GM21447 (cell line): ENCODE results near the gene ACP5.
A peak's percentile ranks its signal among the peaks of the same experiment; 100 is the strongest.
"Not testable (repeated sequence)": the region's sequence is repeated elsewhere in the genome, so short reads cannot be mapped to it uniquely, and the experiment has no call there.

Experiments used
- ATAC-seq: cut with Tn5 transposase; IDR thresholded peaks from one replicate; pipeline ENCODE4 v1.9.1; 2021; ENCODE audit not compliant: unreplicated experiment

The ACP5 gene

DNA sequence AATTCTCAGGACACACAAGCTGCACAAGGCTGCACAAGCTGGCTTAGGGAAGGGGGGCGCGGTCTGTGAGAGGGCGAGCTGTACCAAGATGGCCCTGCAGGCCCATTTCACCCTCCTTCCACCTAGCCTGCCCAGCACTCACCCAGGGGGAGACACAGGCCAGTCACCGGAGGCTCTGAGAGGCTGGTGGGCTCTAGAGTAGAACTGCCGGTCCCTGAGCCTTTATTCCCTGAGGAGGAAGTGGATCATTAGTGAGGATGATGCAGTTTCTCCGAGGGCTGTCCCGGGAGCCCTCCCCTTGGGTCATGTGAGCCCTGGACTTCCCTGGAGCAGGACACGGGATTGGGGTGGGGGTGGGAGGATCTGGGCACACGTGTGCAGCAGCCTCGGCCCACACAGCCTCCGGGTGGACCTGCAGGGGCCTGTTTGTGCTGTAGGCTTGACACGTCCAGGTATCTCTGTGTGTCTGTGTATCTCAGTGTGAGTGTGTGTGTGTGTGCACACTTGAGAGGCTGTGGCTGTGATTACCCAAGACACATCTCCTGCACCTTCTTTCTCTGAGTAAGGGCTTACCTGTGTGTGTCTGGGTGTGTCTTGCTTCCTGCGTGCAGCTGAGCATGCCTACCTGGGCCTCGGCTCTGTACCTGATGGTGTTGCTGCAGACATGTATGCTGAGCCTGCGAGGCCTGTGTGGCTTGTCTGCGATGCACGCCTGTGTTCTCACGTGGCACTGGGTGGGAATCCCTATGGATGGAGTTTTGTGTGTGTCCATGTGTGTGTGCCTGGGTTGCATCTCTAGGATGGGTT, at the start of gene ACP5:
Gene ACP5, minus strand, starts transcription at position 195 of the 807 bp plus-strand sequence. CDS start 328 bp downstream, outside the sequence.
- no peak for ATAC-seq

DNA sequence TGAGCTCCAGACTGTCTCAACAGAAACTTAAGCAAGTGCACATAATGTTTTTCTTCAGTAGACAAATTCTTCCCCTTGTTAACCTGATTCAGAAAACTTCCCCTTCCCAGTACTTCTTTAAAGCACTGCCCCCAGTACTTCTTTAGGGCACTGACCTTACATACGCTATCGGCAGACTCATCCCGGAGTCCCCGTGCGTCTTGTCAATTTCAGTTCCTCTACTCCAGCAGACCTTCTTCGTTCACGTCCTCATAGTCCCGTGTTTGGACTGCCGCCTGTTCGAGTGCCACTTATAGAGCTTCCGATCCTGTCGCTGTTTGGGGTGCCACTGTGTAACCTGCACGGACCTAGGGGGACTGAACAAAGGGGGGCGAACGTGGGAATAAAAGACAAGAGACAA, 48.8 kb upstream of the ACP5 start:
- ATAC-seq = no peak

DNA sequence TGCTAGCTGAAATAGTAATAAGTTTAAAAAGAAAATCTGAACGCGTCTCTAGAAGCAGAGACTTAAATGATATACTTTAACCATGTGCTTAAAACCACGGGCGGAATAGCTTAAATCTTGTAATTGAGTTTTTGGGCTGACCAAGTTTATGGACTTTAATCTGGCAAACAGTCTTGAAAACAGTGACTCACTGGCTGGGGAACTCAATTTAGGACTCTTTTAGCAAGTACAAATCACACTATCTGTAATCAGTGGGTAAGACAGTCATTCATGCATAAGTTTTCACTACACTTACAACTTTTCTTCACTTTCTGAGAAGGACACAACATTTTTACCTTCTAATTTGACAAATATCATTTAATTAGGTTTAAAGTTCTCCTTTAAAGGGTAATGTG, 46.6 kb upstream of the ACP5 start:
- ATAC-seq = no peak

DNA sequence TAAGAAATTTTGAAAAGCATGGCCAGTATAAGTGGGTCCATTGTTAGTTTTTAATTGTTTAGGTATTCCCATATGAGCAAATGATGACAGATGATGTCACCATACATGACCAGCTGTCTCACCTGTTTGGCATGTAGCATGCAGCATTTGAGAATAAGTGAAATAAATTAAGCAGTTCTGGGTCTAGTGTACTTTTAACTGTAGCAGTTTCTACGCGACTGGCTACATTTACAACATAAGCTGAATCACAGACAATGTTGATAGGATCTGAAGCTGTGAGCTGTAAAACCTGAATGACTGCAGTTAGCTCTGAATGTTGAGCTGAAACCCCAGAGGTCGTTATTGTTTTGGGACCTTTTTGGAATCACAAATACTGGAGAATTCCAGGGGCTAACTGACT, 45.0 kb upstream of the ACP5 start:
- ATAC-seq = not testable (repeated sequence)

DNA sequence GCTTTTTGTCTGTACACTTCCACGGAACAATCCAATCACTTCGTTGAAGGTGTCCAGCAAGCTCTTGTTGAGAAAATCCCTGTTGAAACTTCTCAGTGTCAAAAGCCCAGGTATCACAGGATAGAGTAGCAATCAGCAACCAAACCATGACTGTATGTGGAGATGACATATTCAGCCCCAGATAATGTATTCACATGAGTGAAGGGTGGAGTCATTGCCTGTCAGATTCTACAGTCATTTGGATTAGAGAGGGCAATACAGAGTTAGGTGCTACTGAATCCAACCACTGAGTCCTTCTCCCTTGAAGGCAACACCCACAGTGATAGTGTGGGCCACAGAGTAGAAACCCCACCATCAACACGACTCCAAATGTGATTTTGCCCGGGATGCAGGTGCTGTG, 43.1 kb upstream of the ACP5 start:
- ATAC-seq = no peak

DNA sequence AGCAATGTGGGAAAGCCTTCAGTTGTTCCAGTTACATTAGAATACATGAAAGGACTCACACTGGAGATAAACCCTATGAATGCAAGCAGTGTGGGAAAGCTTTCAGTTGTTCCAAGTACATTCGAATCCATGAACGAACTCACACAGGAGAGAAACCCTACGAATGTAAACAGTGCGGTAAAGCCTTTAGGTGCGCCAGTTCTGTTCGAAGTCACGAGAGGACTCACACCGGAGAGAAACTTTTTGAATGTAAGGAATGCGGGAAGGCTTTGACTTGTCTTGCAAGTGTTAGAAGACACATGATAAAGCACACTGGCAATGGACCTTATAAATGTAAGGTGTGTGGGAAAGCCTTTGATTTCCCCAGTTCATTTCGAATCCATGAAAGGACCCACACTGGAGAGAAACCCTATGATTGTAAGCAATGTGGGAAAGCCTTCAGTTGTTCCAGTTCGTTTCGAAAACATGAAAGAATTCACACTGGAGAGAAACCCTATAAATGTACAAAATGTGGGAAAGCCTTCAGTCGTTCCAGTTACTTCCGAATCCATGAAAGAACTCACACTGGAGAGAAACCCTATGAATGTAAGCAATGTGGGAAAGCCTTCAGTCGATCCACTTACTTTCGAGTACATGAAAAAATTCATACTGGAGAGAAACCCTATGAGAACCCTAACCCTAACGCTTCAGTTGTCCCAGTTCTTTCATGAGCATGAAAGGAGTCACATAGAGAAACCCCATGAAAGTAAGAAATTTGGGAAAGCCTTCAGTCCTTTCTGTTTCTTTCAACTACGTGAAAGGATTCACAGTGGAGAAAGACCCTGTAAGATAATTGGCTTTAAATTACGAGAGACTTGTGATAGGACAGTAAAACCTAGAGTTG, 40.0 kb upstream of the ACP5 start:
- ATAC-seq = no peak

DNA sequence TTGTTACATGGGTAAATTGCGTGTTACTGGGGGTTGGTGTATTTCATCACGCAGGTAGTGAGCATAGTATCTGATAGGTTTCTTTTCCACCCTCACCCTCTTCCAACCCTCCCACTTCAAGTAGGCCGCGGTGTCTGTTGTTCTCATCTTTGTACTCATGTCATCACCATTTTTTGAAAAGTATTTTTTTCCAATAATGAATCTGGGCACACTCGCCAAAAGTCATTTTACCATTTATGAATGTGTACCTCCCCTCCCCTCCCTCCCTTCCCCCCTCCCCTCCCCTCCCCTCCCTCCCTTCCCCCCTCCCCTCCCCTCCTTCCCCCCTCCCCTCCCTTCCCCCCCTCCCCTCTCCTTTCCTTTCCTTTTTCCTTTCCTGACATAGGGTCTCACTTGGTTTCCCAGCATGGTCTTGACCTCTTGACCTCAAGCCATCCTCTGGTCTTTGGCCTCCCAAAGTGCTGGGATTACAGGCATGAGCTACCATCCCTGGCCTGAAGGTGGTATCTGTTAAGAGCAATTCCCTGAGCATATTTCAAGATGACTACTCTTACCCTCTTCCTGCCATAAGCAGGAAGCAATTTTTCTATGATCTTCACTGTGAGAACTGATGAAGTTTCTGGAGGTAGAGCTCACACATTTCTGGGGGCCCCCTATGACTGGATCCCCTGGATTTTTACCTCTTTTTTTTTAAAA, 35.5 kb upstream of the ACP5 start:
- no peak for ATAC-seq

DNA sequence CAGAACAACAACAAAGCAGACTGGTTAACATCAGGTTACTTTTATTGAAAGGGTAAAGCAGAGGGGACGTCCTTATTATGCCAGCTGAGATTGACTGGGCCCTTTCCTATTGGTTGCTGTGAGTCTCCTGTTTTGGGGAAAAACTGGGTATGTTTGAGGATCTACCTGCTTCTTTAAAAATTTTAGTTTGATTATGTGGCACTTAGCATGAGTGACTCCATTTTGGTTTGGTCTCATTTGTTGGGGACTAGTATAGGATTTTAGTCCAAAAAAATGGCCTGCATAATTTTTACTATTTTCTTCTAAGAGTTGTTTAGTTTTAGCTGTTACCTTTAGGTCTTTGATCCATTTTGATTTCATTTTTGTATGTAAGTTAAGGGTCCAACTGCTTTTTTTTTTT, 34.3 kb upstream of the ACP5 start:
- ATAC-seq = no peak

DNA sequence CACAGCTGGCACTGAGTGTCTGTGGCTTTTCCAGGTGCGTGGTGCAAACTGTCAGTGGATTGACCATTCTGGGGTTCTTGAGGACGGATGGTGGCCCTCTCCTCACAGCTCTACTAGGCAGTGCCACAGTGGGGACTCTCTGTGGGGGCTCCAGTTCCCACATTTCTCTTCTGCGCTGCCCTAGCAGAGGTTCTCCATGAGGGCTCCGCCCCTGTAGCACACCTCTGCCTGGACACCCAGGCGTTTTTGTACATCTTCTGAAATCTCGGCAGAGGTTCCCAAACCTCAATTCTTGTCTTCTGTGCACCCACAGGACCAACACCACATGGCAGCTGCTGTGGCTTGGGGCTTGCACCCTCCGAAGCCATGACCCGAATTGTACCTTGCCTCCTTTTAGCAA, 29.0 kb upstream of the ACP5 start:
- ATAC-seq = no peak

DNA sequence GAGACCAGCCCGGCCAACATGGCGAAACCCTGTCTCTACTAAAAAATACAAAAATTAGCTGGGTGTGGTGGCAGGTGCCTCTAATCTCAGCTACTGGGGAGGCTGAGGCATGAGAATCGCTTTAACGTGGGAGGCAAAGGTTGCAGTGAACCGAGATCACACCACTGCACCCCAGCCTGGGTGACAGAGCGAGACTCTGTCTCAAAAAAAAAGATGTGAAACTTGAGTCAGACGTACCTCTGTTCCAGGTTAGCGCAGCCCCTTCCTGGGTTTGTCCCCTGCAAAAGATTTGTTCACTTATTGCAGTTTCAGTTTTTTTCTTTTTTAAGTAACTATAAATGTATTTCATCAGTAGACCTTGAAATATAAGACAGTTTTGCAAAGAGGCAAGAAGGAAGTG, 22.3 kb upstream of the ACP5 start:
- ATAC-seq = not testable (repeated sequence)

DNA sequence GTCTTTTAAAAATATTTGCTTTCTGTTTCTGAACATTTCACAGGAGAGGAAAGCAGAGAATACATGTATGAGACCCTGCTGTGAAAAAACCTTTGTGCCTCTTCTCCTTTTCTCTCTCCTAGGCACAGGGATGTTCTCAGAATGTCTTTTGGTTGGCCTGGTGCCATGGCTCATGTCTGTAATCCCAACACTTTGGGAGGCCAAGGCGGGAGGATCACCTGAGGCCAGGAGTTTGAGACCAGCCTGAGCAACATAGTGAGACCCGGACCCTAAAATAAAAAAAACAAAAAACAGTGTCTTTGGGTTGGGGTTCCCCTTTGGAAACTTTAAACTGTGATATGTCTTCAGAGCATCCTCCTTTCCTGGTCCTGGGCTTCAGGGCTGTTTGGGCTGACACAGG, 21.3 kb upstream of the ACP5 start:
- no peak for ATAC-seq

DNA sequence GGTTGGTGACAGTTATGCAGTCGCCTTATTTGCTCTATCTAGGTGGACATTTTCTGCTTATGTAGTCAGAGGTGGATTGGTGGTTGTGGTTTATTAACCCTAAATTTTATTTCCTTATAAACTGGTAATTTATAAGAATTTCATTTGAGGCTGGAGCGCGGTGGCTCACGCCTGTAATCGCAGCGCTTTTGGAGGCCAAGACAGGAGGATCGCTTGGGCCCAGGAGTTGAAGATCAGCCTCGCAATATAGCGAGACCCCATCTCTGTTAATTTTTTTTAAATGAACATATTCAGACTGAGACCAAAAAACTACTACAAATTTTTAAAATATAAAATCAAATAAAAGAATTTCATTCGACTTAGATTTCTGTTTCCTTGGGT, 20.6 kb upstream of the ACP5 start:
- no peak for ATAC-seq

DNA sequence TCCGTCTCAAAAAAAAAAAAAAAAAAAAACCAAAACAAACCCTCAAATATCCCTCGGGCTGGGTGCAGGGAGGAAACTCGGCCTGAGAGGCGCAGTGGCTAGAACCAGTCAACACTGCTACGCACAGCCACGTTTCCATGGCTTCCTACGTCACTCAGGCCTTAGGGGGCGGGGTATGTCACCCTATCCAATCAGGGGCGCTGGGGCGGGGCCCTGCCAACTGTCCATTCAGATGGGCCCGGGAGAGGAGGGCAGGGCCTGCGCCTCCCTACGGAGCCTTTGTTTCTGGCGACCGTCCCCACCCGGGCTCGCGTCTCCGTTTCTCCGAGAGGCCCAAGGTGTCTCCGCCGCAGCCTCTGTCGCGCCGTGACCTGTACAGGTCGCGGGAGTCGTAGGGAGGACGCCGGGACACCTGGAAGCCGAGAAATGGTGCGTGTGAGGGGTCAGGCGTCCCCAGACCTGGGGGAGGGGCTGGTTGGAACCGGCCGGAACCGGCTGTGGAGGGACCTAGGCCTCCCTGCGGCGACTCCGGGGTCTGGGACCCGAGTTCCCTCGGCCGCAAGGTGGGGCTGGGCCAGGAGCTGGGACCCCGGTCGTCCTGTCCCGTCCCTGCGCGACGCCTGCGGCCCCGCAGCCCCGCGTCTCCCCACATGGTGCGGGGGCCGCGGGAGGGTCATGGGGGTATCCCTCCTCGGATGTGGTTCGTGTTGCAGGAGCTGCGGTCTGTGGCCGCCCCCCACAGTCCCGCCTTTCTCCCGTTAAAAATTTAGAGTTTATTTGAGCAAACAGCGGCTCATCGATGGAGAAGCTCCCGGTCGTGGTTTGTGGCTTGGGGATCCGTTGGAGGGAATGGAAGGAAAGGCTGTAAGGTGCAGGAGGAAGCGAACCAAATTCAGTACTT, 20.0 kb upstream of the ACP5 start, which contains the start of gene ZNF627:
Gene ZNF627, plus strand, starts transcription at position 282 of the 901 bp plus-strand sequence. Its CDS starts 145 bp downstream, at position 427.
- ATAC-seq = peak; percentile 97

DNA sequence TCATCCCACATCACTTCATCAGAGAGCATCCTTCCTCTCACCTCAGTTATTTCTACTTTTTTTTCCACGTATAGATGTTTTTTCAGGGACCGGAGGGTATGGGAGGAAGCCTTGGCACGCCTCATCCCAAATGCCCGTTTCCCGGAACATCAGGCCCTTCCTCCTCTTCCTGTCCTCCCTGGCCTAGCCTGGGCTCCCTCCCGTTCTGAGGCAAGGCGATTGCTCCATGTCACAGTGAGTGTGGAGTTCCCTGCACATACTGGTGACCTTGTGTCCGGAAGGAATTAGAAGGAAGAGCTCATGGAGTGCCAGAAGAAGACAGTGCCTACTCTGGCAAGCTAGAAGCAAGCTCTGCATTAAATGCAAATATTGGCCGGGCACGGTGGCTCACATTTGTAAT, 18.7 kb upstream of the ACP5 start:
- no peak for ATAC-seq

DNA sequence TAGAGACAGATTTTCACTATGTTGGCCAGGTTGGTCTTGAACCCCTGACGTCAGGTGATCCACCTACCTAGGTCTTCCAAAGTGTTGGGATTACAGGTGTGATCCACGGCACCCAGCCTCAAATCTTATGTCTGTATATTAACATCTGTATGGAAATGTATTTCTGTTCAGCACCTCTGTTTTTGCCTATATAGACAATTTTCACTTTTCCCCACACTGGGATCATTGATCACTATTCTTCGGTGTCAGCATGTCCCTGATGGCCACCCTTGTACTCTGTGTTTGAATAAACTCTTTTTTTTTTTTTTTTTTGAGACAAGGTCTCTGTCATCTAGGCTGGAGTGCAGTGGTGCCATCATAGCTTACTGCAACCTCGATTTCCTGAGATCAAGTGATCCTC, 16.6 kb upstream of the ACP5 start:
- ATAC-seq = no peak

DNA sequence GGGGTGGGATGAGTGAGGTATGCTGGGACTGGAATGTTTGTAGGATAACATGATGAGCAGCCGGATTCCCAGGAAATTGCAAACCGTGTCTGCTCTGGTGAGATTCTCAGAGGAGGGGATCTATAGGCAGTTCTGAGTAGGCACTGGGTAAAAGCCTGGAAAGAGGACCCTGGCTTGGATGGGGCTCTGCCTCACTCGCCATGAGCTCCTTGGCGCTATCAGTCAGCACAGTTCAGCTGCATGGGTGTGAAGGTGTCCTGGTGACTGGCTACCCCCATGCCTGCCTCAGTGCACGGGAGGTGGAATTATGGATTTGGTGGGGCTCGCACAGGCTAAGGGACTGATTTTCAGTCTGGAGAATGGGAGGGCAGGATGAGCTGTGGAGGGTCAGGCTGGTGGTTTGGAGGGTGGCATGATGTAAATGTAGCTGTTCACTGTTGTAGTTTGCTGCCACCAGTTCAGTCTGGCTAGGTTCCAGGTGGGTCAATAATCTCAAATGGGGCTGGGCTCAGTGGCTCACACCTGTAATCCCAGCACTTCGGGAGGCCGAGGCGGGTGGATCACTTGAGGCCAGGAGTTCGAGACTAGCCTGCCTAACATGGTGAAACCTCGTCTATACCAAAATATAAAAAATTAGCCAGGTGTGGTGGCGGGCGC, 10.7 kb upstream of the ACP5 start:
- ATAC-seq = no peak

DNA sequence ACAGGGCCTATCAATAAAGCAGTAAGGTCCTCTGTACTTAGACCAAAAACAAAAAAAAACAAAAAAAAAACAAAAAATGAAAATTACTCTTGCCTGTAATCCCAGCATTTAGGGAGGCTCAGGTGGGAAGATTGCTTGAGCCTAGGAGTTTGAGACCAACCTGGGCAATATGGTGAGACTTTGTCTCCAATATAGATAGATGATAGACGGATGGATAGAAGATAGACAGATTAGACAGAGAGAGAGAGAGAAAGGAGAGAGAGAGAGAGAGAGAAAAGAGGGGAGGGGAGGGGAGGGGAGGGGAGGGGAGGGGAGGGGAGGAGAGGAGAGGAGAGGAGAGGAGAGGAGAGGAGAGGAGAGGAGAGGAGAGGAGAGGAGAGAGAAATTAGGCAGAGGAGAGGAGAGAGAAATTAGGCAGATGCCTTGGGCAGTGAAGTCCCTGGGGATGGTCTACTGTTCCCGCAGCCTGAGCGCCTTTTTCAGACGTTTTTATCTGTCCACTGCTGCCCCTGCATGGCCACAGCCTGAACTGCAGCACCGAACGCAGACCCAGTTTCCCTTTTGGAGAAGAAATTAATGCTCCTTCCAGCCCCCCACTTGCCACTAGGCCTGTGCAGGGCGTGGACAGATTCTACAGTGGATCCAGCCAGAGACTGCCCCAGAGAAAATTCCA, 10.0 kb upstream of the ACP5 start:
- ATAC-seq = no peak

DNA sequence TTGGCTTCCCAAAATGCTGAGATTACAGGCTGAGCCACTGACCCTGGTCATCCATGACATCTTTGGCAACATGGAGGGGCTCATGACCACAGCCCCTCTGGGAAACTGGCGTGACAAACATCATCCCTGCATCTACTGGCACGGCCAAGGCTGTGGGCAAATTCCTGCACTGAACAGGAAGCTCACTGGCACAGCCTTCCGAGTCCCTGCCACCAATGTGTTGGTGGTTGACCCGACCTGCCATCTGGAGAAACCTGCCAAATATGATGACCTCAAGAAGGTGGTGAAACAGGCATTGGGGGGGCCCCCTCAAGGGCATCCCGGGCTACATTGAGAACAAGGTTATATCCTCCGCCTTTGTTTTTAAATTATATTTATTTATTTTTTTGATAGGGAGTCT, 8.9 kb upstream of the ACP5 start:
- no peak for ATAC-seq

DNA sequence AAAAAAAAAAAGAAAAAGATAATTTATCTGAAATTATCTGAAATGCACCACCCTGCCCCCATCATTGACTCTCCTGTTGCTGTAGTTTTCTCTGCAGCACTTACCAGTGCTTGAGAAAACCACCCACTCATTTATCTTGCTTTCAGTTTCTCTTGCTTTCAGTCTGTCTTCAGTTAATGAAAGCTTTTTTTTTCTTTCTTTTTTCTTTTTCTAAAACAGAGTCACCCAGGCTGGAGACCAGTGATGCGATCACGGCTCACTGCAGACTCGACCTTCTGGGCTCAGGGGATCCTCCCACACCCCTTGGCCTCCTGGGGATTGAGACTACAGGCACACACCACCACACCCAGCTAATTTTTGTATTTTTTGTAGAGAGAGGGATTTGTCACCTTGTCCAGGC, 4.3 kb upstream of the ACP5 start:
- peak; percentile 67 for ATAC-seq
